SW480 (cell line): ENCODE measurements around the gene TMEM190.
A peak's percentile ranks its signal among the peaks of the same experiment; 100 is the strongest.

ENCODE experiments used
- DNase-seq: peaks from one replicate; pipeline ENCODE4 v3.0.0-alpha.2; 2016; ENCODE audit warnings: low spot score

The TMEM190 gene

DNA sequence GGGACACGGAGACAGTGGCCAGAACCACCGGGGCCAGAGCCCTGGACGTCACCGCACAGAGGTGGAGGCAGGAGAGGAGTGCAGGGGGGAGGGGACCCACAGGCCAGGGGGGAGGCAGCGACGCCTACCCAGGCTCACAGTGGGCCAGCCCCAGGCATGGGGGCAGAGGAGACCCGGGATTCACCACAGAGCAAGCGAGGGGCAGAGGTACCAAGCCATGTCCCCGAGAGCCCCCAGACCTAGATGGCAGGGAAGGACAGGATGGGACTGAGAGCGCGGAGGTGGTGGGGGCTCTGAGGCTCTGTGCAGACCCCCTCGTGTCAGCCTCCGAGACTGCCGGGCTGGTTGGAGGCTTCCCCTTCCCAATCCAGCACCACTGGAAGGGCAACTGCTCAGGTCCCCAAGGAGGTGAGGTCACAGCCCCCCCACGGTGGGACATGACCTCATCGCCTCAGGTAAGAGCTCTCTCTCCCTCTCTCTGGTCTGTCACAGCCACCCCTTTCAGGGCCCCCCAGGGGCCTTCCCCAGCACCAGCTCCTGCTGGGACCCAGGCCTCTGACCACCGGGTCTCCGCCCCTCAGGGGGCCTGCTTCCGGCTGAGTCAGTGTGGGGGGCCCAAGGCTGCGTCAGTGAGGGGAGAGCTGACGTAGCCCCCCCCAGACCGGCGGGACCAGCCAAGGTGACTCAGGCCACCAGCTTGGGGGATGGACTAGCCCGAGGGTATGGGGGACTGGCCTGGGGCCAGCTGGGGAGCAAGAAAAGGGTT, 4.1 kb upstream of the TMEM190 start:
- DNase-seq = peak; percentile 54

DNA sequence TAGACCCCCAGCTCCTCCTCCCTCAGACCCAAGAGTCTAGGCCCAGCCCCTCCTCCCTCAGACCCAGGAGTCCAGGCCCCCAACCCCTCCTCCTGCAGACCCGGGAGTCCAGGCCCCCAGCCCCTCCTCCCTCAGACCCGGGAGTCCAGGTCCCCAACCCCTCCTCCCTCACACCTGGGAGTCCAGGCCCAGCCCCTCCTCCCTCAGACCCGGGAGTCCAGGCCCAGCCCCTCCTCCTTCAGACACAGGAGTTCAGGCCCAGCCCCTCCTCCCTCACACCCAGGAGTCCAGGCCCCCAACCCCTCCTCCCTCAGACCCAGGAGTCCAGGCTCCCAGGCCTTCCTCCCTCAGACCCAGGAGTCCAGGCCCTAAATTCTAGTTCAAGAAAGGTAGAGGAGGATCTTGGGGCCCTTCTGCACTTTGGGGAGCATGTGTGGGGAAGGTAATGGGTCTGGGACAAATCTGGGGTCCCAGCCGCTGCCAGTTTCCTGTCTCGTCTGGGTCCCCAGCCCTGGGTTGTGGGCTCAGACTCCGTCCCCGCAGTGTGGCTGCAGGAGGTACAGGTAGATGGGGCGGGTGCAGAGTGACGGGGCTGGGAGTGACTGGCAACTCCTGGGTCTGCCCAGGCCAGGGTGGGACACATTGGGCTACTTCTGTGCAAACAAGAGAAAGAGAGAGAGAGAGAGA, 3.2 kb upstream of the TMEM190 start:
- no peak for DNase-seq

GRCh38 chr19:55373993-55374757, 2.5 kb upstream of the TMEM190 start:
- peak; percentile 57 for DNase-seq

- DNase-seq = no peak
These were observed 918 bp downstream of the TMEM190 start for GRCh38 chr19:55377356-55378131.

DNA sequence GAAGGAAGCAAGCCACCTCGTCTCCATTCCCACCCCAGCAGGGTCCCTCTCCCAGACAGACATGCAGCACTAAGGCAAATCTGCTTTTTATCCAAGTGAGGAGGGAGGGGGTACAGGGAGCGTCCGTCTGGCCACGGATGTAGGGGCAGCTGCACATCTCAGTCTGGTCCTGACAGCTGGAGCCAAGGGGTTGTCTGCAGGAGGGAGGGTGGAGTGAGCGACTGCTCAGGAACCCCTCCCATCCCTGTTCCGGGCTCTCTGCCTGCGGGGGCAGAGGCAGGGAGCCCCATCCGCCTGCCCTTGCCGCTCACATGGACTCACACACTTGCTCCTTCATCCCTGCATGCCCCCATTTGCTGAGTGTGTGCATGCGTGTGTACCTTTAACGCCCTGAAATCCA, 2.5 kb downstream of the TMEM190 start:
- DNase-seq = no peak

GRCh38 chr19:55382013-55382412, 5.4 kb downstream of the TMEM190 start:
- DNase-seq = no peak

GRCh38 chr19:55382522-55383054, 6.0 kb downstream of the TMEM190 start:
- DNase-seq = no peak

- DNase-seq = peak; percentile 88
These were observed 6.9 kb downstream of the TMEM190 start for GRCh38 chr19:55383279-55384130.

- peak; percentile 68 for DNase-seq
These were observed 7.7 kb downstream of the TMEM190 start, which contains the start of gene TMEM238 for GRCh38 chr19:55384131-55384919. Gene TMEM238 (minus strand): TSS chr19:55384292. CDS start chr19:55384259, 33 bp downstream.

- peak; percentile 96 for DNase-seq
These were observed 8.5 kb downstream of the TMEM190 start for GRCh38 chr19:55384920-55385723.

GRCh38 chr19:55385724-55386492, 9.3 kb downstream of the TMEM190 start, which contains the start of gene RPL28:
Gene RPL28 (plus strand): TSS chr19:55385932. CDS start chr19:55386358, 426 bp downstream.
- DNase-seq = peak; percentile 98

- DNase-seq = no peak
These were observed 9.9 kb downstream of the TMEM190 start for GRCh38 chr19:55386493-55386971.

GRCh38 chr19:55387736-55388497, 11.3 kb downstream of the TMEM190 start:
- no peak for DNase-seq

- no peak for DNase-seq
These were observed 13.0 kb downstream of the TMEM190 start for GRCh38 chr19:55389386-55390317.

- no peak for DNase-seq
These were observed 13.8 kb downstream of the TMEM190 start for GRCh38 chr19:55390461-55390880.

DNA sequence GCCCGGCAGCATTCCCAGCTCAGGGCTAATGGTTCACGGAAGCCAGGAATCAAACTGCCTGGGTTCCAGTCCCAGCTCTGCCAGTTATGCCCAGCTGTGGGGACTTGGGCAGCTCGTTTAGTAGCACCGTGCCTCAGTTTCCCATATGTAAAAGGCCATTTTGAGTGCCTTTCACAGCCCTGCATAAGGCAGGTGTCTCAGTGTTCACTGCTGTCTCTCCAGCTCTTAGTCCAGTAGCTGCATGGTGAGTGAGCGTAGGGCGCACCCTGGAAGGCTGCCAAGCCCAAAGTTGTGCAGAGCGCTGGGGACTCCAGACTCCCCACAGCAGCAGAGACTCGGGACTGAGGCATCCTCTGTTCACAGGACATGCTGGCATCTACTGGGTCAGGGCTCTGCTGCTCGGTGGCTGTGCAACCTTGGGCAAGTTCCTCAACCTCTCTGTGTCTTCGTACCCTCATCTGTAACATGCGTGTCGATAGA, 14.6 kb downstream of the TMEM190 start:
- DNase-seq = no peak
